ENCODE data around the gene SMDT1.
"Not testable (repeated sequence)": the region's sequence is repeated elsewhere in the genome, so short reads cannot be mapped to it uniquely, and the experiment has no call there.

GRCh38 chr22:42128007-42128406 lies 48.5 kb downstream of the SMDT1 start:
- TF ChIP-seq CTCF (conservative IDR thresholded peaks at IDR 0.05; ENCODE audit: low read depth, low read length); EZH2phosphoT487 (IDR thresholded peaks at IDR 0.05; ENCODE audit: borderline replicate concordance, low read length): not testable (repeated sequence)

Data from PC-3 (cell line).